D721Med (cell line): Measurements from ENCODE around the gene NOD1.

ENCODE experiments used
- DNase-seq: peaks from one replicate; pipeline ENCODE4 v3.0.0; 2011; ENCODE audit warnings: low spot score; ENCODE audit not compliant: insufficient read length
- FAIRE-seq: peaks from 2 replicates; lab custom pipeline; 2011; peaks lifted over from hg19 to GRCh38; lab: Jason Lieb, UNC
- CTCF ChIP-seq: IDR thresholded peaks from 2 replicates; pipeline ENCODE4 v1.5.1; 2012; ENCODE audit warnings: mild to moderate bottlenecking, control low read depth; ENCODE audit not compliant: insufficient read depth; ENCODE audit errors: missing control alignments

Gene NOD1

DNA sequence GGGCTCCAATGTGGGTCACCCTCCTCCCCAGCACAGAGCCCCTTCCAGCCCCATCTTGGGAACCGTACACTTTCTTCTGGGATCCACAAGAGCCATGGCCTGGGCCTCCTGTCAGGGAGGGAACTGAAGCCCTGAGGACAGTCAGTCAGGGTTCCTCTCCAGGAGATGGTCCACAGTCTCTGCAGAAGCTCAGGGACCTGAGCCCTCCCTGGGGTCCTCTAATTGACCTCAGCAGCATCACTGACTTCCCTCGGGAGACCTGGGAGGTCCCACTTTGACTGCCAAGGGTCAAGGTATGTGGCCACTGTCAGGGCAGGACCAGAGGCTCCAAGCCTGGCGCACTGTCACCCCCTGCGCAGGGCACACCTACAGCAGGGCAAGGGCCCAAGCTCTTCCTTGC lies 32.3 kb downstream of the NOD1 start:
- FAIRE-seq (no peak), DNase-seq (no peak)
- TF ChIP-seq CTCF = no peak

GRCh38 chr7:30445770-30446169 lies 32.8 kb downstream of the NOD1 start:
- no peak for DNase-seq
- TF ChIP-seq CTCF = no peak
- FAIRE-seq = no peak

DNA sequence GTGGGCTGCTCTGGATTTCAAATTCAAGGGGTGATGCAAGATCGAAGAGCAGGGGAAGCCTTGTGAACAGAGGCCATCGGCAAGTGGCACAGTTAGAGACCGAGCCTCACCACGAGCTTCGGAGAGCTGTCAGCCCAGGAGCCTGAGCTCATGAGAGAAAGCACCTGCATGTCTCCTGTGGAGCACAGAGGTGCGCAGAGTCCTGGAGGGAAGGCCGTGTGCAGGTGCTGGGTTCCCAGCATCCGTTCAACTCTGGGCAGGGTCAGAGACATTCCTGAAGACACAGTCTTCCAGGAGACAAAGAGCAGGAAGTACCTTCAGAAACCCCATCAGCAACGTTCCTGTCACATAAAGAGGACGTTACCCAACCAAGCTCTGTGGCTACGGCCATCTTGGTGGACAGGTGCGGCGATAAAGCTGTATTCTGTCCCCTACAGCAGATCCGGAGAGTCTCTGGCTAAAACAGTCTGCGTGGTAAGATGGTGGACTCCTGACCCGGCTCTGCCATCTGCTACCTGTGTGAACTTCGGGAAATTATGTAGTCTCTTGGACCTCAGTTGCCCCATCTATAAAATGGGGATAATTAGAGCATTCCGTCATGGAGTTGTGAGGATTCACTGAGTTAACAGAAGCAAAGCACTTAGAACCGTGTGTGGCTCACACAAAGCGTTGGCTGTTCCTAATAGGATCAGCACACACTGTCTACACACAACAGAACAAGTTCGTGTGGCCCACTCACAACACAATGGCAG lies 40.6 kb downstream of the NOD1 start:
- FAIRE-seq = no peak

GRCh38 chr7:30436518-30436917 lies 42.1 kb downstream of the NOD1 start:
- FAIRE-seq = no peak
- no peak for DNase-seq
- no peak for TF ChIP-seq CTCF

More for the DNA sequence above, 40.6 kb downstream of the NOD1 start:
- DNase-seq = no peak
- no peak for TF ChIP-seq CTCF

DNA sequence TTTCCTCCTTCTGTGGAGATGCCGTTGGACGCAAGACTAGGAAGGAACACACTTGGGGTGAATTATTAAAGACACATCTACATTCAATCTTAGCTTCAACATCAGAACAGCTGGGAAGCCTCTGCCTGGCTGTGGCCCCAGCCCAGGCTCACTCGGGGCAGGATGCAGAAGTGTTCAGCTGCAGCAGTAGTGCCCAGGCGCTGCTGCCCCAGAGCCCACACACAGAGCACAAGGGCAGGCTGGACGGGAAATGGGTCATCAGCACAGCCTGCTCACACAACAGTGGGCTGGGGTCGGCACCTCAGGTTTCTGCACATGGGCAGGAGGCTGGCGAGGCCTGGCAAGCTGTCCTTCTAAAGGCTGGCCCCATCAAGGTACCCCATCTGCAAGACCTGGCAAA lies 42.5 kb downstream of the NOD1 start:
- no peak for TF ChIP-seq CTCF
- DNase-seq (no peak), FAIRE-seq (no peak)

- no peak for TF ChIP-seq CTCF
- FAIRE-seq = no peak
- DNase-seq = no peak
Measured at GRCh38 chr7:30434140-30434799, 44.3 kb downstream of the NOD1 start.

GRCh38 chr7:30433506-30433905 lies 45.1 kb downstream of the NOD1 start:
- no peak for DNase-seq
- no peak for FAIRE-seq
- no peak for TF ChIP-seq CTCF
